SHP77 (cell line): ENCODE measurements around the gene ABCF3.

Experiments
- DNase-seq, 2 experiments: peaks; one replicate each; lab custom pipeline; 2025; lab: John Stamatoyannopoulos, UW

Gene ABCF3

DNA sequence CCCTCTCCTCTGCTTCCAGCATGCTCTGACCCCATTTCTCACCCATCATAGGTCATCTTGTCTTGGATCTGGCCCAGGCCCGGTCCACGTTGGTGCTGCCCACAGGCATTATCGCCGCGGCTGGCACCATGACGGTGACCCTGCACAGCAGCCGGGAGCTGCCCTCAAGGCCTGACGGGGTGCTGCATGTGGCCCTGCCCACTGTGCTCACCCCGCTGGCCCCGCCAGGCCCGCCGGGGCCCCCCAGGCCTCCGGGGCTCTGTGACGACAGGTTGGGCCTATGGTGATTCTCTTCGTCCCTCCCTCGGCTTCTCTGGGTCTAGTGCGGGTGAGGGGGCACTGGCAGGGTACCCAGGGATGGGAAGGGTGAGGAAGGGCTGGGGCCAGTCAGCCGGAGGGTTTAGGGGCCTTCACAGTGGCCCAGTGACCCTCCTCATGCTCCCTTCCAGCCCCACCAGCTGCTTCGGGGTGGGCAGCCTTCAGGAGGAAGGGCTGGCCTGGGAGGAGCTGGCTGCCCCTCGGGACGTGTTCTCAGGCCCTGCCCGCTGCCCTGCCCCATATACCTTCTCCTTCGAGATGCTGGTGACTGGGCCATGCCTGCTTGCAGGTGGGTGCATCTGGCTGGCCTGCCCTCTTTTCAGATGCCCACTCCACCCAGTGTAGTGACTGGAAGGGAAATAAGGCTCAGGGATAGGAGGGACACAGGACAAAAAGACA lies 47.3 kb downstream of the ABCF3 start:
- DNase-seq, result no peak

DNA sequence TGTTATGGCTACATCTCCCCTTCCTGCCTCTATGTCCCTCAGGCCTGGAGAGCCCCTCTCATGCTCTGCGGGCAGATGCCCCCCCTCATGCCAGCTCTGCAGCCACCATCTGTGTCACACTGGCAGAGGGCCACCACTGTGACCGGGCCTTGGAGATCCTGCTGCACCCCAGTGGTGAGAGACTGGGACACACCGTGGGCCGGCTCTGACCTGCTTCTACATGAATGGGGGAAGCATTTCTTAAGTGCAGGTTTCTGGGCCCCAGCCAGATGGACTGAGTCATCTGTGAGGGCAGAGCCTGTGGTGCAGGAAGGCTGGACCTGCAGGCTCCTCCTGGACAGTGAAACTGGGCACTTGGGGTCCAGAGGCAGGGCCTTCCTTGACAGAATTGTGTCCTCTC lies 48.2 kb downstream of the ABCF3 start:
- DNase-seq, result peak in 1 of 2 experiments; percentile 46

DNA sequence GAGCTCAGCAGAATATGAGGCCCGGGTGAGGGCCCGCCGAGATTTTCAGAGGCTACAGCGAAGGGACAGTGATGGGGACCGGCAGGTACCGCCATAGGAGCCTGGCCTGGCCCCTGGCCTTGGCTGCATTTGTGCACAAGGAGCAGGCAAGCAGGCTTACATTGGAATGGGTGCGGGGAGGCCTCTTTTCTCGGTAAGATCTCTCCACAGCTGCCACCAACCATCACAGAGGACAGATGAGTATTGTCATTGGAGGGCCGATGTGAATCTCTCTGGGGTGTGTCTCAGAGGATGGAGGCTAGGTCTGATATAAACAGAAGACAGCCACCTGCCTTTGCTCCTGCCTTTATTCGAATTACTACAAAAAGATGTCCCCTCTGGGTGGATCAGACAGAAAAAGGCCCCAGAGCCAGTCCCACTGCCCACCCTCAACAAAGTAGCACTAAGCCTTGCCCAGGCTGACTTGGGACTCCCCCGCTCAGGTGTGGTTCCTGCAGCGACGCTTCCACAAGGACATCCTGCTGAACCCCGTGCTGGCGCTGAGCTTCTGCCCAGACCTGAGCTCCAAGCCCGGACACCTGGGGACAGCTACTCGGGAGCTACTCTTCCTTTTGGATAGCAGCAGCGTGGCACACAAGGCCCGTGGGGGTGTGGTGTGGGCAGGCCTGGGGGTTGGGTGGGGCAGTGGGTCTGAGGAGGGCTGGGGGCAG lies 48.8 kb downstream of the ABCF3 start:
- no peak for DNase-seq

DNA sequence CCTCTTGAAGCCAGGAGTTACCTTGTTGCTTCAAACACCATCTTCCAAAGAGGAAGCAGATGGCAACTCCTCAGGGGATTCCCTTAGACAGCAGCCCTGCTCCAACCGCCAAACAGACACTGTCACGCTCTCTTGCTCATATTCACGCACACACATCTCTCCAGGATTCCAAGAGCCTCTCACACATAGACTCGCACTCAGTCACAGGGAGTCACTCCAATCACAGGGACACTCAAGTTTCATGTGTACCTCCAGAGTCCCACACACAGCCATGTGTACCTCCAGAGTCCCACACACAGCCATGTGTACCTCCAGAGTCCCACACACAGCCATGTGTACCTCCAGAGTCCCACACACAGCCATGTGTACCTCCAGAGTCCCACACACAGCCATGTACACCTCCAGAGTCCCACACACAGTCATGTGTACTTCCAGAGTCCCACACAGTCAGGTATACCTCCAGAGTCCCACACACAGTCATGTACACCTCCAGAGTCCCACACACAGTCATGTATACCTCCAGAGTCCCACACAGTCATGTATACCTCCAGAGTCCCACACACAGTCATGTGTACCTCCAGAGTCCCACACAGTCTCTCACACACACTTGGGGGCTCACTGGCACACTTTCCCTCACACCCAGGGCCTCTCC lies 49.5 kb downstream of the ABCF3 start:
- DNase-seq, result no peak

DNA sequence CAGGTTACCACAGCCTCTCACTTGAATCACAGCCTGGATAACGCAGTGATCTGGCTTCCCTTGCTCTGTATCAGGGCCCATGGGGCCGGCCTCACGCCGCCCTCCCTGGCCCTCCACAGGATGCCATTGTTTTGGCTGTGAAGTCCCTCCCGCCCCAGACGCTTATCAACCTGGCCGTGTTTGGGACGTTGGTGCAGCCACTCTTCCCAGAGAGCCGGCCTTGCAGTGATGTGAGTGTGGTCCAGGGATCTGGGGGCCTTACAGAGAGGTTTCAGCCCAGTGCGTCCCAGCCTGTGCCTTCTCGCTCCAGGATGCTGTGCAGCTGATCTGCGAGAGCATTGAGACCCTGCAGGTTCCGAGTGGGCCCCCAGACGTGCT lies 50.0 kb downstream of the ABCF3 start:
- no peak for DNase-seq

DNA sequence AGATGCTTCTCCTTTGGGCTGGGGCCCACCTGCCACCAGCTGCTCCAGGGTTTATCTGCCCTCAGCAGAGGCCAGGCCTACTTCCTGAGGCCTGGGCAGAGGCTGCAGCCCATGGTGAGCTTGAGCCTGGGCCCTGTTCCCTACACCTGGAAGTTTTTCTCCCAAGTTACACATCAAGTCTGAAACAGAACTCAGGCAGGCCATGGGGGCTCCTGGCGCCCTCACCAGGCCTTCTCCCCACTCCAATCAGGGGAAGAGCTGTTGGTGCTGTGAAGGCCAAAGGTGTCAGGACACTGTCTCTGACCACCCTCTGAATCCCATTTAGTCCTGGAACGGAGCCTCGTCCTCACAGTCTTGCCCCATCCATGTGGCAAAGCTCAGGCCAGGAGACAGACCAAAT lies 50.6 kb downstream of the ABCF3 start:
- no peak for DNase-seq

DNA sequence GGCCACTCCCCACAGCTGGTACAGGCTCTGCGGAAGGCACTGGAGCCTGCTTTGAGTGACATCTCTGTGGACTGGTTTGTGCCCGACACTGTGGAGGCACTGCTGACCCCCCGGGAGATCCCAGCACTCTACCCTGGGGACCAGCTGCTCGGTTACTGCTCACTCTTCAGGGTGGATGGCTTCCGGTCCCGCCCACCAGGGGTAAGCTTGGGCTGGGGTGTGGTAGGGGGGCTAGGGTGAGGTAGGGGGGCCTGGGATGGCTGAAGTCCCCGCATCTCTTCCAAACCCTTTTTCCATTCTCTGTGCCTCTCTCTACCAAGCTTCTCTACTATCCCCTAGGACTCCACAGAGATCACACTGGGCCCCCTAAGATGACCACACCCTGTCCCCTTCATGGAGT lies 51.2 kb downstream of the ABCF3 start:
- no peak for DNase-seq

DNA sequence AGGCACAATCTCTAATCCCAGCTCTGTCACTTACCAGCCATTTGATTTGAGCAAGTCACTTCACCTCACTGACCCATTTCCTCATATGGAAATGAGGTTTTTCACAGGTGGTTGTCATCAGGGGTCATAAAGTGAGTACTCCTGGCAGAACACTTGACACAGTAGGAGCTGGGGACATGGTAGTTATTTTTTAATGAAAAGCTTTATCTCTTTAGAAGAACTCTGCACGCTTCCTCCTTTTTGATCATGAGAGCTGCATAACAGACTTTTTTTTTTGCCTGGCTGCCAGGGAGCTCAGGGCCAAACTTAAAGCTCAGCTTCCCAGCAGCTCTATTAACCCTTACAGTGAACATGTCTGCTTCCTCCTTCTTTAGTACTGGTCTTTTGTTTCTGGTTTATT lies 51.8 kb downstream of the ABCF3 start:
- DNase-seq, result no peak

DNA sequence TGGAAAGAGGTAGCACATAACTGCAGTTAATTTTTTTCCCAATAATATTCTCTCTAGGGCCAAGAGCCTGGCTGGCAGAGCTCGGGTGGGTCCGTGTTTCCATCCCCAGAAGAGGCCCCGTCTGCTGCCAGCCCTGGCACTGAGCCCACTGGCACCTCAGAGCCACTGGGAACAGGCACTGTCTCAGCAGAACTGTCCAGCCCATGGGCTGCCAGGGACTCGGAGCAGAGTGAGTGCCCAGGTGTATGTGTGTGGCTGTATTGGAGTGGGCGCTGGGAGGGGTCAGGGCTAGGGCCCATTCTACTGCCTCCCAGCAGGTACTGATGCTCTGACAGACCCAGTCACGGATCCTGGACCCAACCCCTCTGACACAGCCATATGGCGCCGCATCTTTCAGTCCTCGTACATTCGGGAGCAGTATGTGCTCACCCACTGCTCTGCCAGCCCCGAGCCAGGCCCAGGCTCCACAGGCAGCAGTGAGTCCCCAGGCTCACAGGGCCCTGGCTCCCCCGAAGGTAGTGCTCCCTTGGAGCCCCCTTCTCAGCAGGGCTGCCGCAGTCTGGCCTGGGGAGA lies 52.3 kb downstream of the ABCF3 start:
- no peak for DNase-seq

DNA sequence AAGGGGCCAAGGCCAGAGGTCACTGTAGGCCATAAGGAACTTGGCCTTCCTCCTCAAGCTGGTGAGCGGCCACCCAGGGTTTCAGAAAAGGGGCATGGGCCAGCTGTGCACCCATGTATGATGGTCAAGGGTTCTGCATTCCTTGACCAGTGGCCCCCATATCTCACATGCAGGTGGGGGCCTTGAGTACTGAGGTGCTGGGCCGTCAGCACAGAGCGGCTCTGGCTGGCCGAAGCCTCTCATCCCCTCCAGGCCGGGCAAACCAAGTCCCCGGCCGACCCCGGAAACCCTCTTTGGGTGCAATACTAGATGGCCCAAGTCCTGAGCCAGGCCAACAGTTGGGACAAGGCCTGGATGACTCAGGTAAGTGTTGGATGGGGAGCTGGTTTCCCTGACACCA lies 53.2 kb downstream of the ABCF3 start:
- DNase-seq, result no peak

DNA sequence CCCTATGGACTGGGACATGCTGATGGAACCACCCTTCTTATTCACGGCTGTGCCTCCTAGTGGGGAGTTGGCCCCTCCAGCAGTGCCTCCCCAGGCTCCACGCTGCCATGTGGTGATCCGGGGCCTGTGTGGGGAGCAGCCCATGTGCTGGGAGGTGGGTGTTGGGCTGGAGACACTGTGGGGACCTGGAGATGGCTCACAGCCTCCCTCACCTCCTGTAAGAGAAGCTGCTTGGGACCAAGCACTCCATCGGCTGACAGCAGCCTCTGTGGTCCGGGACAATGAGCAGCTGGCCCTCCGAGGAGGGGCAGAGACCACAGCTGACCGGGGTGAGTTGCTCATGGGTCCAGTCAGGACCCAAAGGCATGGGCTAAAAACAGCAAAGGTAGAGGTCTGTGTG lies 53.7 kb downstream of the ABCF3 start:
- no peak for DNase-seq

DNA sequence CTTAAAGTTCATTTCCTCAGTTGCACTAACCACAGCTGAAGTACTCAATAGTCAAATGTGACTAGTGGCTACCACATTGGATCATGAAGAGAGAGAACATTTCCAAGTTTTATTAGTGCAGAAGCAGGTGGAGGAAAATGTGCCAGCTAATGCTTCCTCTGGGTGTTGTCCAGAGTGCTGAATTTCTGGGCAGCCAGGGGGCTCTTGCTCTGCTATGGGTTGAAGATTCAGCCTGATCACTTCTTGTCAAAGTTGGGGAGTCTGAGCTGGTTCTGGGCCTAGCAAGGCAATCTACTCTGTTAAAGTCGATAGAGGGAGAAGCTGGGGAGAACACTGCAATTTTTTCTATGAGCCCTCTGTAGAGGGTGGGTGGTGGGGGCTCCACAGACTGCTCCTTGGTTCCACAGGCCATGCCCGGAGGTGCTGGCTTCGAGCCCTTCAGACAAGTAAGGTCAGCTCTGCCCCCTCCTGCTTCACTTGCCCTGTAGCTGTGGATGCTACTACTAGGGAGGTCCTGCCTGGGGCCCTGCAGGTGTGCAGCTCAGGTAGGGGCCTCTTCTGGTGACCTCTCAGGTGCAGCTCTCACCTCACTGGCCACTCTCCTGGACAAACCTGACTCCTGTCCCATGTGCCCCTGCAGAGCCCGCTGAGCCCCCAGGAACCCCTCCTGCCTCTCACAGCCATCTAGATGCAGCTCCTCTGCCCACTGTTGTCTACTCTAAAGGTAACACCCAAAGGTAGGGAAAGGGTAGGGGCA lies 54.6 kb downstream of the ABCF3 start:
- DNase-seq, result no peak

DNA sequence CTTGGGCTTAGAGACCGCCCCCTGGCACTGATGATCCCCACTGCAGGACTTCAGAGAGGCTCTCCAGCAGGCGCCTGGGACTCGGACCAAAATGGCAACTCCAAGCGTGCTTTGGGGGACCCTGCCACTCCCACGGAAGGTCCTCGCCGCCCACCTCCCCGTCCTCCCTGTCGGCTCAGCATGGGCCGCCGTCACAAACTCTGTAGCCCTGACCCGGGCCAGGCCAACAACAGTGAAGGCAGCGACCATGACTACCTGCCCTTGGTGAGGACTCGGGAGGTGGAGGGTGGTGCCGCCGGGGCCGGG lies 55.1 kb downstream of the ABCF3 start:
- DNase-seq, result no peak

DNA sequence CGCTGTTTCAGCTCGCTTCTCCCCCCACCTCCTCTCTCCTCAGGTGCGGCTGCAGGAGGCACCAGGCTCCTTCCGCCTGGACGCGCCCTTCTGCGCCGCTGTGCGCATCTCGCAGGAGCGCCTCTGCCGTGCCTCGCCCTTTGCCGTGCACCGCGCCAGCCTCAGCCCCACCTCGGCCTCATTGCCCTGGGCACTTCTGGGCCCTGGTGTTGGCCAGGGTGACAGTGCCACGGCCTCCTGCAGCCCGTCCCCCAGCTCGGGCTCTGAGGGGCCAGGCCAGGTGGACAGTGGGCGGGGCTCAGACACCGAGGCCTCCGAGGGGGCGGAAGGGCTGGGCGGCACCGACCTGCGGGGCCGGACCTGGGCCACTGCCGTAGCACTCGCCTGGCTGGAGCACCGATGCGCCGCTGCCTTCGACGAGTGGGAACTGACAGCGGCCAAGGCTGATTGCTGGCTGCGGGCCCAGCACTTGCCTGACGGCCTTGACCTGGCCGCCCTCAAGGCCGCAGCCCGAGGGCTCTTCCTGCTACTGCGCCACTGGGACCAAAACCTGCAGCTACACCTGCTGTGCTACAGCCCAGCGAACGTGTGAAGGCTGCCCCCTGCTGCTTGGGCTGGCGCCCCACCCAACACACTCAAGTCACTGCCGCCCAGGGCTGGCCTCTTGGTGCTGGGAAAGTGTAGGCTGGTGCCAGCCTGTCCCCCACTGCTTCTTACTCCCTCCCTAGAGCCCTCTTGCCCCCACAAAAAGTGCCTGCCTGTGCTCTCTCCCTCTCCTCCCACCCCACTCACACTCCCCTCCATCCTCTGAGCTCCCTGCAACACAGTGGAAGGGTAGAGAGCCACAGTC lies 55.7 kb downstream of the ABCF3 start:
- peak; percentile 40 to 66 for DNase-seq

DNA sequence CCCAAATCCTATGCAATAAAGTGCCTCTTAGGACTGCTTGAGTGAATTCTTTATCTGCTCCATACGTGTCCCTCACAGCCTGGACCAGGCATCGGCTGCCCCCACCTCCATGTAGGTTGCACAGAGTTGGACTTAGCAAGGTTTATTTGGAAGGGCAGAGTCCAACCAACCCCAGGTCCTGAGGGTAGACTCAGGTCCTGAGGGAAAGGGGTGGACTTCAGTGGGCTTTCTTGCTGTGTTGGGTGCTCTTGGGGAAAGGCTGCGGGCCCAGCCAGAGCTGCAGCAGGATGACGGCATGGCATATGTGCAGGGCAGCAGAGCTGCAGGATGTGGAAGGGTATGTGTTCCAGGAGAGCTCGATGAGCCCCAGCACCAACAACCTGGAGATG lies 56.3 kb downstream of the ABCF3 start:
- no peak for DNase-seq
